Esophagus squamous epithelium (tissue), 4 donors: ENCODE results near the gene AUTS2.

ENCODE experiments used
- CTCF ChIP-seq, 6 experiments: fragments of 450-650 bp in 4 of 6; fragments of 200-600 bp in 2 of 6; sonication (generic) in 2 of 6; IDR thresholded peaks; one replicate each; pipeline ENCODE4 v1.5.1; 2016 to 2019; ENCODE audit warnings: antibody characterized with exemption in 6 of 6, mild to moderate bottlenecking in 4 of 6, moderate library complexity in 4 of 6
- POLR2A ChIP-seq, 4 donors: fragments of 450-650 bp; IDR thresholded peaks; one replicate each; pipeline ENCODE4 v1.6.1; 2017; ENCODE audit warnings: antibody characterized with exemption in 4 of 4, mild to moderate bottlenecking in 4 of 4, moderate library complexity in 3 of 4

- no peak for TF ChIP-seq CTCF (IDR thresholded peaks at IDR 0.05)
- TF ChIP-seq POLR2A (IDR thresholded peaks at IDR 0.05), result no peak
Measured at GRCh38 chr7:70588191-70588921, 990.1 kb downstream of the AUTS2 start.
